Breast epithelium (tissue), 3 donors: Measurements from ENCODE around the gene GAL3ST3.

Source experiments
- POLR2A ChIP-seq: fragments of 450-650 bp; IDR thresholded peaks from one replicate; pipeline ENCODE4 v1.6.1; 2016; ENCODE audit warnings: antibody characterized with exemption, mild to moderate bottlenecking, moderate library complexity
- POLR2AphosphoS5 ChIP-seq, 3 donors: sonication (generic); formaldehyde crosslinking; IDR thresholded peaks; one replicate each; pipeline ENCODE4 v1.6.1; 2017; ENCODE audit warnings: antibody characterized with exemption in 3 of 3
- TF ChIP-seq, protein P1 (sequence below), 3 donors: fragments of 450-650 bp; IDR thresholded peaks; one replicate each; pipeline ENCODE4 v1.5.1; 2016 to 2017; ENCODE audit warnings: antibody characterized with exemption in 3 of 3, mild to moderate bottlenecking in 3 of 3, moderate library complexity in 3 of 3

DNA sequence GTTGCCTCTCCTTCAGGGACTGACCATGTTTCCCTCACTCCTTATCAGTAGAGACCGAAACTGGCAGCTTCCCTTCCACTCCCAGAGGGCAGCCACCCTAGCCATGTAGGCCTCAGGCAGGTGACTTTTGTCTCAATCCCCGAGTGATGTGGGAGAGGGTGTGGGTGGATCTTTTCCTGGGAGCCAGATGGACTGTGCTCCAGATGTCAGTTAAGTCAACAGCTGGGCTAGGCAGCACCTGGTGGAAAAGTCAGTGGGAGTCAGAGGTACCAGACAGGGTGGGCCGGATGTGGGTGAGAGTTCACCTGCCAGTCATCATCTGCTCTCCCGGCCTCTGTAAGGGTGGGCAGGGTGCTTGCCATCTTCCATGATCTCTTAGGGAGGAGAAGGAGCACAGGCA, 44.8 kb downstream of the GAL3ST3 start:
- TF ChIP-seq POLR2AphosphoS5 (IDR thresholded peaks at IDR 0.05) (no peak), POLR2A (no peak)
- TF ChIP-seq, protein P1, sequence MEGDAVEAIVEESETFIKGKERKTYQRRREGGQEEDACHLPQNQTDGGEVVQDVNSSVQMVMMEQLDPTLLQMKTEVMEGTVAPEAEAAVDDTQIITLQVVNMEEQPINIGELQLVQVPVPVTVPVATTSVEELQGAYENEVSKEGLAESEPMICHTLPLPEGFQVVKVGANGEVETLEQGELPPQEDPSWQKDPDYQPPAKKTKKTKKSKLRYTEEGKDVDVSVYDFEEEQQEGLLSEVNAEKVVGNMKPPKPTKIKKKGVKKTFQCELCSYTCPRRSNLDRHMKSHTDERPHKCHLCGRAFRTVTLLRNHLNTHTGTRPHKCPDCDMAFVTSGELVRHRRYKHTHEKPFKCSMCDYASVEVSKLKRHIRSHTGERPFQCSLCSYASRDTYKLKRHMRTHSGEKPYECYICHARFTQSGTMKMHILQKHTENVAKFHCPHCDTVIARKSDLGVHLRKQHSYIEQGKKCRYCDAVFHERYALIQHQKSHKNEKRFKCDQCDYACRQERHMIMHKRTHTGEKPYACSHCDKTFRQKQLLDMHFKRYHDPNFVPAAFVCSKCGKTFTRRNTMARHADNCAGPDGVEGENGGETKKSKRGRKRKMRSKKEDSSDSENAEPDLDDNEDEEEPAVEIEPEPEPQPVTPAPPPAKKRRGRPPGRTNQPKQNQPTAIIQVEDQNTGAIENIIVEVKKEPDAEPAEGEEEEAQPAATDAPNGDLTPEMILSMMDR (IDR thresholded peaks at IDR 0.05), result no peak
